ENCODE data around the gene POLR2F.

Gene POLR2F

DNA sequence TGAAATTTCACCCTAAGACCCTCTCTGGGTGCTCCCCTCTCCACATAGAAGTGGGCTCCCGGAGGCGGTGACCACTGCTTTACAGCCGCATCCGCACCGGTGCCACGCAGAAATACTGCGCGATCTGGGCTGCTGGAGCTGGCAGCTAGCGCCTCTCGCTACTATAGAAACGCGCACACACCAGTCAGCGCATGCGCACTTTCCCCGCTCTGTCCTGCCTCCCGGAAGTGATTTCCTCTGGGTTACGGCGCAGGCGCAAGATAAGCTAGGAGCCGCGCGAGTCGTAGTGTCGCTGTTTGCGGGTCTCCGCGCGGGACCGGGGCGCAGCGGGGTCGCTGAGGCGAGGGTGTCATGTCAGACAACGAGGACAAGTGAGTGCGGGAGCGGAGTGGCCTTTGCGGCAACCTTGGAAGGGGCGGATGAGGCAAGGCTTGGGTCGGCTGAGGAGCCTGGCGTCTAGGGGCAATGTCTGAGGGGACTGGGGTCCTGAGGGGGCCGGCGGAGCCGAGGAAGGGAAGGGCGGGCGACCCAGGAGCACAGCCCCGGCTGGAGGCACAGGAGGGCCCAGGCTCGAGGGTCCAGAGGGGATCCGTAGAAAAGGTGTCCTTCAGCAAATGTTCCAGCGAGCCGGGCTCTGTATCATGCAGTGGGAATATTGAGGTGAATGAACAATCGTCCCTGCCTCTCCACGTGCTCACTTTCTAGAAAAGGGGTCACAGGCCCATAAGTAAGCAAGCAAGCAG is at the start of gene POLR2F, which contains the start of gene C22orf23:
TSS of gene POLR2F (plus strand) at position 263 of the 743 bp plus-strand sequence. CDS start at position 352, 89 bp downstream.
TSS of gene C22orf23 (minus strand) at position 165 of the 743 bp plus-strand sequence. CDS start 452 bp downstream, outside the sequence.
- no peak for FAIRE-seq

DNA sequence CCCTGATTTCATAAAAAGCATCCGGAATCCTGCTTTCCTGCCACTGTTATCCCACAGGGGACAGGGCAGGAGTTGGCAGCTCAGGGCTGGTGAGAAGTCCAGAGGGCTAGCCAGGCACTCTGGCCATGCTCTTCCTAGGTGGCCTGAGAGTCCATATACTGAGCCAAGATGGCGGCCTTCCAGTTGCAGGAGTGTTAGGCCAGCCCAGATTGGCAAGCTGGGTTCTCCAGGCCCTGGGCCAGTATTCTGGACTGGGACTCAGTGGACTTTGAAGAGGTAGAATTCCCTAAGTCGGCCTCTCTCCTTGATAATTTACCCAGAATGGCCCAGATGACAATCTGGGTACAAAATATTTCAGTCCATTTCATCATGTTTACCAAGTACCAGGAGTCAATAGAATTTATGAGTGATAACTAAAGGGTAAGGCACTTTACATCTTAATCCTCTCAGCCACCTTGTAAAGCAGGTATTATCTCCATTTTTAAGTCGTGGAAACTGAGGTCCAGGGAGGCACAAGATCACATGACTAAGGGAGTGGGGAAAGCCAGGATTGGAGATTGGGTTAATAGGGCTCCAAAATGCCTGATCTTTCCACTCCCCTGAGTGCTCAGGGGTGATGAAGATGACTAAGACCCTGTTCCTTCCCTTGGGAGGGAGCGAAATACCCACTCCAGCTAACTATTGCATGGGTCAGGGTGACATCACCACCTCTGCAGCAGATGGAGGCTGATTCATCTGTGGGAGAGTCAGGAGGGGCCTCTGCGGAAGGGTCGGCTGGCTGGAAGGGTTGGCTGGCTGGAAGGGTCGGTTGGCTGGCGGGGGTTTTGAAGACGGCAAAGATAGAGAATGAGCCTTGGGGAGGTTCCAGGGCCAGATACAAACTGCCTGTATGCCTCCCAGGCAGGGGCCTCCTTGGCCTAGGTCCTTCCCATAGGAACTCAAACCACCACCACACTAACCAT is 48.6 kb upstream of the POLR2F start:
- no peak for FAIRE-seq

DNA sequence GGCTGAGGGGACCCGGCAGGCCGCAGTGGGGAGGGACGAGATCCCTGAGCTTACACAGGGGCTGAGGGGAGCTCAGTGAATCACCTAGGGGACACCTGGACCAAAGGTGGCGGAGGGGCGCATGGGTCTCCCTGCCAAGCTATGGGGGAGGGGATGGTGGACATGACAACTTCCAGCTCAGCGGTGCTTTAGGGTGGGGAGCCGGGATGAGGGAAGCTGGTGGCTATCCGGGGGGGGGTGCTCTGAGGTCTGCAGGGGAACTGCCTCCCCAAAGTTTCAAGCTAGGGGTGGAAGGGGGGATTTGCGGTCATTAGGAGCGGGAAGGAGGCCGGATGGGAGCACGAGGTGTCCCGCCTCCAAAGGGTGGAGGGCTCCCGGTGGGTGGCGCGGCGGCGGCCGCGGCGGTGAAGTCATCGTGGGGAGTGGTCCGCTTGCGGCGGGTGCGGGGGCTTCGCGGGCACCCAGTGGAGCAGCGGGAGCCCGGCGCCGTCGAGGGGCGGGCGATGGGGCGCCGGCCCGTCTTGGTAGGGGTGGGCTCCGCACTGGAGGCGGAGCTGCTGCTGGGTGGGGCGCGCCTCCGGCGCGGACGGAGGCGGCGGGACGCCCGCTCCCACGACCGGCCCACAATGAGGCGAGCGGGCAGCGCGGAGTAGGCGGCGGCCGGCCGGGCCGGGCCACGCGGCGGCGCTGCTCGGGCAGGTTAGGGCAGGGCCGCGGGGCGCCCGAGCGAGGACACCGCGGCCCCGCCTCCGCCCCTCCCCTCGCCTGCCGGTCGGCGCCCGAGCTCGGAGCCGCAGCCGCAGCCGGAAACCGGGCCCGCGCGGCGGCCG is 47.8 kb upstream of the POLR2F start, which contains the start of gene MICALL1:
TSS of gene MICALL1 (plus strand) at position 764 of the 830 bp plus-strand sequence. CDS start 126 bp downstream, outside the sequence.
- no peak for FAIRE-seq

DNA sequence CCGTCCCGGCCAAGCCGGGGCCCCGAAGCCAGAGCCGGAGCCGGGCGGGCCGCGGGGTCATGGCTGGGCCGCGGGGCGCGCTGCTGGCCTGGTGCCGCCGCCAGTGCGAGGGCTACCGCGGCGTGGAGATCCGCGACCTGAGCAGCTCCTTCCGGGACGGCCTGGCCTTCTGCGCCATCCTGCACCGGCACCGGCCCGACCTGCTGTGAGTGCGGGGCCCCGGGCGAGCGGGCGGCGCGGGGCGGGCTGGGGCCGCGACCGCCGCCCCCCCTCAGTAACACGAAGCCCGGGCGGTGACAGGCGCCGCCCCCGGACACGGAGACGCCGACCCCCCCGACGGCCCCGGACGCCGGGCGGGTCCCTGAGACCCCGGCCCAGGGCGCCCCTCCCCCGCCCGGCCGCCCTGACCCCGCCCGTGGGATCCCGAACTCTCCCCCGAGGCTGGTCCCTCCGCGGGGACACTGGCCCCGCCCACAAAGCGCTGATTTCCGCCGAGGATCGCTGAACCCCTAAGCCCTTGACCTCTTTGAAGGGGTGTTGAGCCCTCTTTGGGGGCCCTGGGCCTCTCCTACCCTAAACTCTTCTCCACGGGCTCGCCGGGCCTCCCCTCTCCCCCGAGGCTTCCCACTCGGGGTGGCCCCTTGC is 47.0 kb upstream of the POLR2F start:
- no peak for FAIRE-seq

DNA sequence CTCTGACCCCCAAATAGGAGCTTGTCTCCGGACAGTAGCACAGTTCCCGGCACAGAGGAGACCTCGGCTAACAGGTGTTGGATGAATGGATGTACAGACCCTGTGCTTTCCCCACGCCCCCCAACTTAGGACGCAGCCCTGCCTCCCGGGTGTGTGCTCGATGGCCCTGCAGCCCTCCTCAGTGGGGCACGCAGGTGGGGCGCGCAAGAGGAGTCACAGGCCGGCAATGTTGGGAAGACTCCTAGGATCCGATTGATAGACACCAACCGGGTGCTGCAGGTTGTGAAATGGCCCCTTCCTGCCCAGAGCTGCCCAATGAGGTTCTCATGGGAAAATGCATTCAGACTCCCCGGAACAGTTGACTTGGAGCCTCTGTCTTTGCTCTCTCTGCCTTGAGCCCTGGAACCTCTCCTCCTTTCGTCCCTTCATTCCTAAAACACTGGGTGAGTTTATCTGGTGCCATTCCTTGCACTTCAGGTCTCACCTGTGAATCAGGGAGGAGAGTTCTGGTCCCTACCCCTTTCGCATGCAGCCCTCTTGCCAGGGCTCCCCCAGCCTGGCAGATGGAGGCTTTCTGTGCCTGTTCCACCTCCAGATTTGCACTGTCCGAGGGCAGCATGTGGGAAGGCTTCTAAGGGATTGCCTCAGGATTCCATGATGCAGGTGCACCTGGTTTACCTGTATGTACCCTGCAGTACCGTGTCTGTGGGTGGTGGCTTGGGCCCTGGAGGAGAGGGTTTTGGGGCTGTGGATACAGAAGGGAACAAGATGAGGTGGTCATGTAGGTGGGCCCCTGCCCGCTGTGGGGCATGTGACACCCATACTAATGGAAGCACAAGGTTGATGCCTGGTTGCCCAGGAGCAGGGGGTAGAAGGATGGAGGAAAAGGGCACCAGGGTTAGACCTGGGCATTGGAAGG is 46.2 kb upstream of the POLR2F start:
- FAIRE-seq, result no peak

DNA sequence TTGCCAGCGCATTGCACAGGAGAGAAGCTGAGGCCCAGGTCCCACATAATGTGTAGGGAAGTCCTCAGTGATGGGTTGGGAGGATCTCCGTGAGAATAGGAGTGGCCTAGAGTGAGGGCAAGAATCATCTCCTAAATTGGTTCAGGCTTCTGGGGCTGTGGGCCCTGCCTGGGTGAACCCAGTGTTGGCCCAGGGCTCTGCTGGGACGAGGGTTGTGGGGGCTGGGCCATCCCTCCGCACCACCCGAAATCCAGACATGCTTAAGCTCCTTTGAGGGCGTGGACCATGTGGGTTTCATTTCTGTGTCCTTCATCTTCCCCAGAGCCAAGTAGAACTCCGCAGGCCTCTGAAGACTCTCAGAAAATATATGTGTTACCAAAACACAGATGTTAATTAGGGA is 43.7 kb upstream of the POLR2F start:
- no peak for FAIRE-seq

DNA sequence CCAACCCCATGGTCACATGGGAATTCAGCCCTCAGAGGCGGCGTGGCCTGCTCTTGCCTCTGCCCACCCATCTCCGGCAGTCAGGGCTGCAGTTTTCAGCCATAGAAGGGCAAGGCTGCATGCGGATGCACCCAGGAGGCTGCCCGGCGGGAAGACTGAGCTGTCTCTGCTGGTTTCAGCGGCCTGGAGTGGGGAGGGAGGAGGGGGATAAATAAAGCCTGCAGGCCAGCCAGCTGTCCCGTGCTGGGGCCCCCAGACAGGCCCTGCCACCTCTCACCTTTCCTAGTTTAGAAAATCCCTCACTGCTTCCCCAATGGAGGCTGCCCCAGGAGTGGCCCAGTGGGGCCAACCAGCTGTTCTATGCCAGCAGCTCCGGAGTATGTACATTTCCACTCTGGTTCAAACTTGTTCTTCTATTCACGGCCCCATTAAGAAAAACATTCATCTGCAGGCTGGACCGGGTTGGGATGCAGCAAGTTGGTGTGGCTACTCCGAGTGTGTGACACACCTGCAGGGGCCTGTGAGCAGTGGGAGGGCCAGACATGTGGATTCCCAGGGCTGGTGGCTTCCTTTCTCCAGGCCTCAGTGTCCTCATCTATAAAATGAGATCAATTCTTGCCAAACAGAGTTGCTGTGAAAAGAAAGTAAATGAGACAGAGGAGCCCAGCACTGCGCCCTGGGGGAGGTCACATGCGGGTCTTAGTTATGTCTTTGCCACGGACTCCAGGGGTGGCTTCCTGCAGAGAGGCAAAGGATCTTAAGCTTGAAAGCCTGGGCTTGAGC is 42.4 kb upstream of the POLR2F start:
- no peak for FAIRE-seq

DNA sequence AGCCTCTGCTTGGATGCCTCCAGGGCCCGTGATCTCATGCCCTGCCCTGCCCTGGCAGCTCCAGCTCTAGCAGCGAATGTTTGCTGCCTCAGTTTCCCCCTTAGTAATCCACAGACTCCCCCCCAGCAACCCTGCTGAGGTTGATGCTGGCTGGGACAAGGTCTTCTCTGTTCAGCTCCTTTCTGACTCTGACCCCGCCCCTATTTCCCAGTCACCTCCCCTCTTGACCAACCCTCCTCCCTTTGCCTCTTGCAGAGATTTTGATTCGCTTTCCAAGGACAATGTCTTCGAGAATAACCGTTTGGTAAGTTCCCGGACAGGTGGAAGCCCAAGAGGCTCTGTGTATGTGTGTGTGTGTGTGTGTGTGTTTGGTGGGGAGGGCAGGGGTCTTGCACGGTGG is 41.8 kb upstream of the POLR2F start:
- no peak for FAIRE-seq

DNA sequence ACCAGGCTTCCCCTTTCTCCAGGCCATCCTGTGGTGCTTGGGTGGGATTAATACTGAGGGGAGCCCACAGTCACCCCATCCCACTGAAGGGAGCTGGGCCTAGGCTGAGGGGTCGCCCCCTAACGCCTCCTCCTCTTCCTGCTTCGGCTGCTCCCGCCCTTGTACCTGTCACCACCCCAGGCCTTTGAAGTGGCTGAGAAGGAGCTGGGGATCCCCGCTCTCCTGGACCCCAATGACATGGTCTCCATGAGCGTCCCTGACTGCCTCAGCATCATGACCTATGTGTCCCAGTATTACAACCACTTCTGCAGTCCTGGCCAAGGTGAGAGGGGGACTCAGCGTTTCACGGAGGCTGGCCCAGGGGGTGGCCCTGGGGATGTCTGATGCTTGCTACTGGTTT is 41.3 kb upstream of the POLR2F start:
- no peak for FAIRE-seq

DNA sequence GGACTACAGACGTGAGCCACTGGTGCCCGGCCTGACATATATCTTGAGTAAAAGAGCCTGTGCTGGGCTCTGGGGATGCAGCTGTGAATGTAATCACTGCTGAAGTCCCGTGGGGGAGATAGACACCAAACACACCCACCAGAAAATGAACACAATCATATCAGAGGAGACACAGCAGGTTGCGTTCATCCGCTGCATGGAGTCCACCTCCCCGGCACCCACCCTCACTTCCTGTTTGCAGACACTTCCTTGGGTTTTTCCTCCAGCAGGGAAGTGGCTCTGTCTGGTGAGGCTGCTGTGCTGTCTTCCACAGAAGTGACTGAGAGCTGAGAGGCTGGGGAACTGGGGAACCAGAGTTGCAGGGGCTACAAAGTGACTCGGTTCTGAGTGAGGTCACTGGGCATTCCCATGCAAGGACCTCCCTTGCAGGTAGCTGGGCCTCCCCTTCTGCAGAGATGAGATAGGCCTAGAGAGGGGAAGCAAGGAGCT is 40.2 kb upstream of the POLR2F start:
- FAIRE-seq, result no peak

DNA sequence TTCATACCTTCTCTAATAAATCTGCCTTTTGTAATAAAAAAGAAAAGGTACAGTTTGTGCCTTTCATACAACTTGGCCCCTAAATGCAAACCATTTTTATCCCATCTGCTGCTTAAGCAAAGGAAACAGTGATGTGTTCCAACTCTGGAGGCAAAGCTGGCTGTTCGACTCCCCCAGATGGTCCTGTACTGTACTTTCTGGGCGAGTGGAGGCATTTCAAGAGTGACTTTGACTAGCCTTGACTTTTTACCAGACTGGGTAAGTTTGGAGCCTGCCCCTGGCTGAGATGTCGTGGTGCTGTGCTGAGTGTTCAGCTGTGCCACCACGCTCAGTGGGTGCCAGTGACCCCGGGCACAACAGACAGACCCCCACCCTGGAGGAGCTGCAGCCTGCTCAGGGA is 37.2 kb upstream of the POLR2F start:
- FAIRE-seq, result no peak

DNA sequence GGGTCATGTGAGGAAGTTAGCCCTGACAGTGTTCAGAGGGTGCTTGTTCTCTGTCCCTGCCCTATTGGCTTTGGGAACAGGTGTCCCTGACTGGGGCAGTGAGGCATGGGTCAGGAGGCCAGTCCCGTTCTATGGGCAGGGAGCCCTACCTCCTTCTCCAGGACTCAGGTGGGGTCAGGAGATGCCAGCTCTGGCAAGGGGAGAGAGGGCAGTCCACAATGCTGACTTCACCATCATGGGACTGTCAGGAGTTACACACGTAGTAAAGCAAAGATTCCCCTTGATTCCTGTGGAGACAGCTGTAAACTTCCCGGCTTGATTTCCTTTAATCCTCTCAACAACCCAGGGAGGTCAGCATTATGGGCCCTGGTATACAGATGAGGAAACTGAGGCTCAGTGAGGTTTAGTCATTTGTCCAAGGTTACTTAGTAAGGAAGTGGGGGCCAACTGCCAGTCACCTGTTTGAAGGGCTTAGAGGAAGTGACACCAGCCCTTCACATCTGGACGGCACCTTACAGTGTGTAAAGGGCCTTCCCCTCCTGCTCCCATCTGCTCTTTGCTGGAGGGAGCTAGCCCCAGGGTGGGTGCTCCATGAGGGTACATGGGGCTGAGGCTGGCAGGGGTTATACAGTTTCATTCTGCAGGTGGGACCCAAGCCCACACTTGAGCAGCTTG is 35.5 kb upstream of the POLR2F start:
- no peak for FAIRE-seq

DNA sequence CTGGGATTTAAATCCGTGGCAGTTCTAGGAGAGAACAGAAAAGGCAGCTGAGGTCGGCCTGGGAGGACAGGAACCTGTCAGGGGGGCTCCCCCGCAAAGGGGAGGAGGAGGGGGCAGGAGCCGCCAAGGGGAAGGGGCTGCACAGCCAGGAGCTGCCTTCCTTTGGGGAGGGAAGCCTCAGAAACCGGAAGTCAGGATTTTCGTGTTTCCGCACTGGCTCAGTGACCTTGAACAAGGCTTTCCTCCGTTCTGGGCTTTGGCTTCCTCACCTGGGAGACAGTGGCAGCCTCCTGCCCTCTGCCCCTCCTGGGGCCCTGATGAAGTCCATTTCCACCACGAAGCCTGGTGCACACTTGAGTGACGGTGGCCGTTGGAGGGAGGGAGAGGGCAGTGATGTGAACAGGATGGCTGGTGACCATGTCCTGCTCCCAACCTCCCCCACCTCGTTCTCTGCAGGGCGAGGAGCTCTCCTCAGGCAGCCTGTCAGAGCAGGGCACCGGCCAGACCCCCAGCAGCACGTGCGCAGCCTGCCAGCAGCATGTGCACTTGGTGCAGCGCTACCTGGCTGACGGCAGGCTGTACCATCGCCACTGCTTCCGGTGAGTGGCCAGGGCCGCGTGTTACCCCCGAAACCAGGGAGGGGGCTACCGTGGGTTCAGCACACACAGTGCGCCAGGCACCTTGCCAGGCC is 34.8 kb upstream of the POLR2F start:
- no peak for FAIRE-seq

DNA sequence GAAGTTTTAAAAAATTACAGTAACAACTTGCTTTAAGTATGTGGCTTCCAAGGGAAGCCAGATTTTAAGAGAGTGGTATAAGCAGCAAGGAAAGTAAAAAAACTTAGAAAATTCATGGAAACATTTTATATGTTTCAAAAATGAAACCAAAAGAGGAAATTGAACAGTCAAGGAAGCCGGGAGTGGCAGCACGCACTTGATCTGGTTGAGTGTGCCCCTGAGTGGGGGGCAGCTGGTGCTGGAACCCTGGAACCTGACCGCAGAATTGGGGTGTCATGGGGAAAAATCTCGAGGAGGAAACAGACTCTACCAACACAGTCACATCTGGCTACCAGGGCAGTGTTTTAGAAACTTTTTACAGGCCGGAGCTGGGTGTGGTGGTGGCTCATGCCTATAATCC is 33.4 kb upstream of the POLR2F start:
- FAIRE-seq, result no peak

DNA sequence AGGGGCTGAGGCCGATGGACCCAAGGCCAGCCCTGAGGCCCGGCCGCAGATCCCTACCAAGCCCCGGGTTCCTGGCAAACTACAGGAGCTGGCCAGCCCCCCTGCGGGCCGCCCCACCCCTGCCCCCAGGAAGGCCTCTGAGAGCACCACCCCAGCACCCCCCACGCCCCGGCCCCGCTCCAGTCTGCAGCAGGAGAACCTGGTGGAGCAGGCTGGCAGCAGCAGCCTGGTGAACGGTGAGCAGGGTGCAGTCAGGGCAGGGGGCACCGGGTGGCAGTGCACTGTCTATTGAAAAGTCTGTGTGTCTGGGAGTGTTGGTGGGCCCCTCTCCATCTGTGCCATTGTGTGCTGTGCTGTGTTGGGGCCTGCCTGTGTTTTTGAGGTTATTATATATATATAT is 31.3 kb upstream of the POLR2F start:
- FAIRE-seq, result no peak

DNA sequence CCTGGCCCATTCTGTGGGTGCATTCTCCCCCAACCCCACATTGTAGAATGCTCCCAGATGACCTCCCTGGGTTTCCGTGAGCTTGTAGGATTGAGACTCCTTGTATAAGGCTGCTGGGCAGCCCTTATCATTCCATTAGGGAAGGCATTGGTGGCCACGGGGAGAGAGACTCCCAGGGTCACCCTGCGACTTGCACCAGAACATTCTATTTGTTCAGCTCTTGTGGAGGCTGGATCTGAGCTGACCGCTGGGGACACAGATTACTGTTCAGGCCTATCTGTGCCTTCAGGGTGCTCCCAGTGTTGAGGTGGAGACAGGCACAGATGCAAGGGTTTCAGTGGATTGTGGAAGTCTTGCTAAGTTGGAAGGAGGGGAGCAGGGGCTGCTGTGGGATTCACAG is 29.6 kb upstream of the POLR2F start:
- FAIRE-seq, result no peak

DNA sequence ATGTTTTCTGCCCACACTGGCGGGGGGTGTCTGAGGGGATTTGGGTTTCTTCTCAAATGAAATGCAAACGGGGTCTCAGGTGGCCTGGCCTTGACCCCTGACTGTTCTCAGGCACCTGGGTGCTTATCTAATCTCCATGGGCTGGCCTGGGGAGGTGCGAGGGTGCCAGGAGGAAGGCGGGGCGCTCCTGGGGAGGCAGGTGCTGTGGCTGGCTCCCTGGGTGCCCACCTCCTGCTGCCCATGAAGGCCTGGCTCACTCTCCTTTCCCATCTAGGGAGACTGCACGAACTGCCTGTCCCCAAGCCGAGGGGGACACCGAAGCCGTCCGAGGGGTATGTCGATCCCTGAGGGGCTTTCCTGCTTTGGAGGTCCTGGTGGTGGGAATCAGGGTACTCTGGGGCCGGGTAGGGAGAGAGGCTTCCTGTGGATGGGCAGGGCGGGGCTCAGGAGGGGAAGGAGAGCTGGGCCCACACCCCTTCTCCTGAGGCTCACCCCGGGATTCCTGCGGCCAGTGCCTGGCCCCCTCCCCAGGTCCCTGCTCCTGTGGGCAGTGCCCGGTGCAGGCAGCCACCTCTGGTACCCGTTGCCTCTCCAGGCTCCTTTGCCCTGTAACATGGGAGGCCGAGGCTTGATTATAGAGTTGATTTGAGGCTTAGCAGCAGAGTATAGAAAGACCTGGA is 29.0 kb upstream of the POLR2F start:
- no peak for FAIRE-seq

DNA sequence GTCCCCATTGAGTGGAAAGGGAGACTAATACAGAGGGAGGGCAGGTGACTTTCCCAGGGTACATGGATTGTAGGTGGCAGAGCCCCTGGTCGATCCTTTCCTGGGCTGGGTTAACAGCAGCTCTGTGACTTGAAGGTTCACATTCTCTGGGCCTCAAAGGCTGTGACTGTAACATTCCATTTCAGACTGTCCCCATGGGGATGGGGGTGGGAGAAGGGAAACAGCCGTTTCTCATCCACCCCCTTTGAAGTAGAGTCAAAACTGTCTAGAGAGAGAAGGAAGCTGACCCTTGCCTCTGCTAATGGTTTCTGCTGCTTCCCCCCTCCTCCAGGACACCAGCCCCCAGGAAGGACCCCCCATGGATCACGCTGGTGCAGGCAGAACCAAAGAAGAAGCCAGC is 28.2 kb upstream of the POLR2F start:
- no peak for FAIRE-seq
